Brain microvascular endothelial cell (primary cell): ENCODE results near the gene PCNA.

Experiments
- DNase-seq: peaks from one replicate; pipeline ENCODE4 v3.0.0-alpha.2; 2020
- H3K27ac ChIP-seq: fragments of 250-450 bp; sonication (Bioruptor Pico); 2 replicates; pipeline ENCODE4 v1.5.1; 2020; ENCODE audit warnings: mild to moderate bottlenecking, moderate library complexity
- H3K27me3 ChIP-seq: fragments of 250-450 bp; sonication (Bioruptor Pico); replicated peaks from 2 replicates; pipeline ENCODE4 v1.5.1; 2020; ENCODE audit warnings: mild to moderate bottlenecking
- H3K36me3 ChIP-seq: fragments of 250-450 bp; sonication (Bioruptor Pico); replicated peaks from 2 replicates; pipeline ENCODE4 v1.5.1; 2020; ENCODE audit warnings: mild to moderate bottlenecking
- H3K4me3 ChIP-seq: 2 replicates; pipeline ENCODE4 v1.5.1; 2011; ENCODE audit warnings: low read depth, mild to moderate bottlenecking, control low read depth, low read length, moderate library complexity
- CTCF ChIP-seq: IDR thresholded peaks from 2 replicates; pipeline ENCODE4 v1.5.1; 2011; ENCODE audit warnings: low read depth, mild to moderate bottlenecking, moderate library complexity, low read length, control low read depth, inconsistent platforms; ENCODE audit errors: missing control alignments
- in situ Hi-C: cut with HindIII; loops from 2 replicates; pipeline ENCODE4 v1.10.0; 2017; ENCODE audit warnings: low sequenced_read_pairs, low pct_ligation_motif_present

The PCNA gene

DNA sequence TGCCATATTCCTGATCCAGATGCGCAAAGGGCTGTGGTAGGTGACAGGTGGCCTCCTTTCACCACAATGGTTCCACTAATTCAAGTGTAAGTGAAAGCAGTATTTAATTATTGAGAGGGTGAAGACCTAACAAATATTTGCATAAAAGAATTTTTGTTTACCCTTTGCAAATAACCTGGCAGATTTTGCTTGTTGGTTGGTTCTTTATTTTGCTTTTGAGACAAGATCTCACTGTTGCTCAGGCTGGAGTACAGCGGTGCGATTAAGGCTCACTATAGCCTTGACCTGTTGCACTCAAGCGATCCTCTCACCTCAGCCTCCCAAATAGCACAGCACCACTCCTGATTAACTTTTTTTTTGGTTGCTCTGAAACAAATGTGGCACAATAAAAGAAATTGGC lies 49.2 kb downstream of the PCNA start:
- no peak for DNase-seq
- Histone ChIP-seq H3K4me3 (no peak overlapping the region), H3K36me3 (no peaks in the 10 kb centered on the region), H3K27me3 (no peaks in the 10 kb centered on the region), H3K27ac (no peak overlapping the region)
- in situ Hi-C loops, result no loop called here
- TF ChIP-seq CTCF, result no peak

DNA sequence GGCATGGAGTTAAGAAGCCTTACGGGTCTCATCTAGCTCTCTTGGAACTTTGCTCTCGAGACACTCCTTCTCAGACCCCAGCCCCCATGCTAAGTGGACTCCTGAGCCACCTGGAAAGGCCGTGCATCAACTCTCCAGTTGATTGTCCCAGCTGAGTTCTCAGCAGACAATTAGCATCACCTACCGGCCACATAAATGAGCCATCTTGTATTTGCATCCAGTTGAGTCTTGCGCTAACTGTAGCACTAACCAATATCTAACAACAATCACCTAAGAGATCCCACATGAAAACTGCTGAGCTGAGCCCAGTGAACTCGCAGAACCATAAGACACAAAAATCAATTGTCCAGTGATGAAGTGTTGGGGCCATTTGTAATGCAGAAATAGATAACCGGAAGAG lies 49.7 kb downstream of the PCNA start:
- H3K27ac ChIP-seq, result no peak overlapping the region
- H3K36me3 ChIP-seq, result no peaks in the 10 kb centered on the region
- no peaks in the 10 kb centered on the region for H3K27me3 ChIP-seq
- no peak overlapping the region for H3K4me3 ChIP-seq
- in situ Hi-C loops, result no loop called here
- no peak for DNase-seq
- no peak for TF ChIP-seq CTCF

DNA sequence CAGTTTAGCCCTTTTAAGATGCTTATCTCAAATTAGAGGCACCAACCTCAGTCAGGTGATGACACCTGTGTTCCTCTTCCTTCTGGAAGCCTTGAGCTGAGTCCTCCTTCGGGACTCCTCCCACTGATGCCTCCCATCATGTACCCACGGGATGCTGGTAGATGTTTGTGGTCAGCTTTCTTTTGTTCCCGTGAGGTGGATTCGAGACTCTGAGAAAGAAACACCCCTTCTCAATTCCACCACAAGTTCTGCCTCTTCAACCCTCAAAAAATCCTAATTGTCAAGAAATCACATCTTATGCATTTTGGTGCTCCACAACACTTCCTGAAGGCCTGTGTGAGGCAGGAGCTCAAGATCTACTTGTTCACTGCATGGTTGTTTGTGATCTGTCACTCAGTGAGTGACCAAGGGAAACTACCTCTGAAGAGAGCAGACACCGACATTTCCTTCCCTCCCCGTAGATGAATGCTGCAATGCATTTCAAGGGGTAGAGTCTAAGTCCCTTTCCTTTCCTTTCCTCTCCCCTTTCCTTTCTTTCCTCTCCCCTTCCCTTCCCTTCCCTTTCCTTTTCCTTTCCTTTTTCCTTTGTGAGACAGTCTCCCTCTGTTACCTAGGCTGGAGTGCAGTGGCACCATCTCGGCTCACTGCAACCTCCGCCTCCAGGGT lies 50.5 kb downstream of the PCNA start:
- Histone ChIP-seq H3K27ac (no peak overlapping the region), H3K27me3 (no peaks in the 10 kb centered on the region), H3K4me3 (no peak overlapping the region), H3K36me3 (no peaks in the 10 kb centered on the region)
- no peak for DNase-seq
- no peak for TF ChIP-seq CTCF
- in situ Hi-C loops, result no loop called here

- in situ Hi-C loops, result no loop called here
- no peak for TF ChIP-seq CTCF
- Histone ChIP-seq H3K27me3 (no peaks in the 10 kb centered on the region), H3K27ac (no peak overlapping the region), H3K36me3 (no peaks in the 10 kb centered on the region), H3K4me3 (no peak overlapping the region)
- no peak for DNase-seq
Measured at GRCh38 chr20:5067877-5068645, 51.7 kb downstream of the PCNA start.

GRCh38 chr20:5065879-5066383 lies 53.8 kb downstream of the PCNA start:
- H3K27ac ChIP-seq, result peak overlapping the region; percentile 76

More at GRCh38 chr20:5065879-5066383, 53.8 kb downstream of the PCNA start:
- in situ Hi-C loops, result no loop called here
- DNase-seq, result peak; percentile 91
- Histone ChIP-seq H3K27me3 (no peaks in the 10 kb centered on the region), H3K4me3 (no peak overlapping the region), H3K36me3 (no peaks in the 10 kb centered on the region)
- TF ChIP-seq CTCF, result no peak
